Gastroesophageal sphincter (tissue), 4 donors: ENCODE results near the gene CTCFL. TPM values are rescaled to one million over a fixed set of nuclear protein-coding genes. Genes with fewer than 3 reads are reported as not detected.
"Not testable (repeated sequence)": the region's sequence is repeated elsewhere in the genome, so short reads cannot be mapped to it uniquely, and the experiment has no call there.

Experiments
- ATAC-seq: fragments of 150-250 bp; one replicate; pipeline ENCODE4 v1.9.1; 2016; ENCODE audit warnings: mild to moderate bottlenecking, moderate library complexity
- H3K27ac ChIP-seq, 4 donors: fragments of 200-600 bp; sonication (generic) in 3 of 4; 1 replicate in 3 of 4; 2 replicates in 1 of 4; pipeline ENCODE4 v1.5.1; 2016 to 2019
- H3K27me3 ChIP-seq: fragments of 200-600 bp; sonication (generic); one replicate; pipeline ENCODE4 v1.5.1; 2019
- H3K36me3 ChIP-seq, 2 donors: fragments of 200-600 bp; sonication (generic); one replicate each; pipeline ENCODE4 v1.5.1; 2019; ENCODE audit warnings: control low read depth in 1 of 2
- H3K4me1 ChIP-seq, 3 donors: fragments of 200-600 bp; sonication (generic); 1 replicate in 2 of 3; 2 replicates in 1 of 3; pipeline ENCODE4 v1.5.1; 2016 to 2019; ENCODE audit warnings: control low read depth in 2 of 3
- H3K4me3 ChIP-seq, 2 donors: fragments of 200-600 bp; sonication (generic); one replicate each; pipeline ENCODE4 v1.5.1; 2019; ENCODE audit warnings: mild to moderate bottlenecking in 1 of 2, moderate library complexity in 1 of 2
- H3K9me3 ChIP-seq, 3 donors: fragments of 200-600 bp; sonication (generic); one replicate each; pipeline ENCODE4 v1.5.1; 2017 to 2019; ENCODE audit warnings: control low read depth in 2 of 3
- CTCF ChIP-seq, 4 experiments: fragments of 200-600 bp in 2 of 4; fragments of 450-650 bp in 2 of 4; sonication (generic) in 1 of 4; IDR thresholded peaks; one replicate each; pipeline ENCODE4 v1.5.1; 2017 to 2019; ENCODE audit warnings: antibody characterized with exemption in 4 of 4, mild to moderate bottlenecking in 2 of 4, moderate library complexity in 2 of 4
- EP300 ChIP-seq: sonication (generic); formaldehyde crosslinking; IDR thresholded peaks from one replicate; pipeline ENCODE4 v1.6.1; 2017; ENCODE audit warnings: antibody characterized with exemption, mild to moderate bottlenecking
- POLR2A ChIP-seq, 2 donors: fragments of 450-650 bp; IDR thresholded peaks; one replicate each; pipeline ENCODE4 v1.6.1; 2017; ENCODE audit warnings: antibody characterized with exemption in 2 of 2, mild to moderate bottlenecking in 2 of 2, moderate library complexity in 1 of 2
- POLR2AphosphoS5 ChIP-seq: sonication (generic); formaldehyde crosslinking; IDR thresholded peaks from one replicate; pipeline ENCODE4 v1.6.1; 2017; ENCODE audit warnings: antibody characterized with exemption
- WGBS, 2 donors: methylation state at CpG; one replicate each; pipeline ENCODE4 v1.1.5; 2018; ENCODE audit warnings: low coverage in 1 of 2; 5-methylcytosine and 5-hydroxymethylcytosine counted together
- total RNA-seq, 4 donors: library from RNA; depleted of rRNA; stranded (reverse); fragments of >200 nt; gene quantifications; one replicate each; pipeline ENCODE4 v1.1.0, GENCODE V29; 2016

The CTCFL gene
- total RNA-seq, 4 donors from 2014 or later = not detected

- no peak for TF ChIP-seq CTCF (IDR thresholded peaks at IDR 0.05)
- no peak for TF ChIP-seq POLR2AphosphoS5
- TF ChIP-seq POLR2A (IDR thresholded peaks at IDR 0.05) = no peak
- no peak for TF ChIP-seq EP300
- Histone ChIP-seq H3K4me1 (peaks cover 0 to 11% (median 0%) of the 10 kb centered on the region in 3 donors), H3K9me3 (no peaks in the 10 kb centered on the region), H3K36me3 (no peaks in the 10 kb centered on the region), H3K27ac (no peak overlapping the region), H3K4me3 (no peak overlapping the region), H3K27me3 (no peaks in the 10 kb centered on the region)
- no peak for ATAC-seq
- 79 to 100% methylated on average over 3 to 5 of the region's 5 CpGs for WGBS, 2 donors
Observed at GRCh38 chr20:57517904-57518303, 7.0 kb downstream of the CTCFL start.

GRCh38 chr20:57514273-57514751 lies 10.6 kb downstream of the CTCFL start:
- Histone ChIP-seq H3K4me3 (no peak overlapping the region), H3K36me3 (no peaks in the 10 kb centered on the region), H3K9me3 (no peaks in the 10 kb centered on the region), H3K27ac (peak overlapping the region in 1 of 4 donors; percentile 46), H3K27me3 (no peaks in the 10 kb centered on the region), H3K4me1 (peaks cover 0 to 11% (median 0%) of the 10 kb centered on the region in 3 donors)
- WGBS, 2 donors = 25 to 35% methylated on average over 2 to 9 of the region's 17 CpGs
- peak; percentile 91 for ATAC-seq
- TF ChIP-seq CTCF (IDR thresholded peaks at IDR 0.05) = peak; percentile 69 to 92 (median 90)
- TF ChIP-seq EP300 = no peak

DNA sequence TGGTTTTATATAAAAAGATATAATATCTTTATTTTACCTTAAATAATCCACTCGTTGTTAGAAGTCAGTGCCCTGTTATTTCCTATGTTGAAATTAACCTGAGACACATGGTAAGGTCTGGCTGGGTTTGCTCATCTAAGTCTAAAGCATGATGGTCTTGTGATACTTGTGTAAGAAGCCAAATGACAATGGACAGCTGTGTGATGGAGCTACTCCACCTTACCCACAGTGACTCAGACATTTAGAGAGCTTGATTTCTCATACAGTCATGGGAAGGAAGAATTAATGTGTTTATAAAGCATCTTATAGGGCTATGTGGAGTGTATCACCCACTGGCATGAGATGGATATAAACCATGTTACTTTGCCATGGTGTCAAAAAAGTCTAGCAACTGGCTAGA lies 11.7 kb downstream of the CTCFL start:
- Histone ChIP-seq H3K36me3 (no peaks in the 10 kb centered on the region), H3K4me1 (peaks cover 0 to 11% (median 0%) of the 10 kb centered on the region in 3 donors), H3K9me3 (no peaks in the 10 kb centered on the region), H3K27me3 (no peaks in the 10 kb centered on the region), H3K4me3 (no peak overlapping the region), H3K27ac (no peak overlapping the region)
- 88 to 100% methylated on average over 1 of the region's 1 CpG for WGBS, 2 donors
- TF ChIP-seq CTCF (IDR thresholded peaks at IDR 0.05) (no peak), POLR2A (IDR thresholded peaks at IDR 0.05) (no peak), EP300 (no peak), POLR2AphosphoS5 (no peak)
- no peak for ATAC-seq

DNA sequence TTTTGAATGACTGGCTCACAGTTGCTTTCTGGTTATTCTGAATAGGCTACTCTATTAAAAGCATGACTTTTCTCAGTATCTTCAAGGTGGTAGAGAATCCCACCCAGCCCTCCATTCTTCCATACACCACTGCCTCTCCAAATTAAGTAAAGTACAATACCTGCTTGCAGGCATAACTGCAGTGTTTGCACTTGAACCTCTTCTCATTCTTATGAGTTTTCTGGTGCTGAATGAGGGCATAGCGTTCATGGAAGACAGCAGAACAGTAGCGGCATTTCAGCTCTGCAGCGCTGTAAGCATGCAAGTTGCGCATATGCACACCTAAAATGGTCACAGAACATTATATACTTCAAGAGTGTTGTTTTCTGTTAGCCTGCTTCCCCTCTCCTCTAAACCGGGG lies 12.5 kb downstream of the CTCFL start:
- H3K27me3 ChIP-seq = no peaks in the 10 kb centered on the region
- H3K4me3 ChIP-seq = no peak overlapping the region
- TF ChIP-seq POLR2A (IDR thresholded peaks at IDR 0.05) (no peak), CTCF (IDR thresholded peaks at IDR 0.05) (no peak), POLR2AphosphoS5 (no peak), EP300 (no peak)
- WGBS, 2 donors = 64 to 80% methylated on average over 2 to 5 of the region's 5 CpGs
- H3K9me3 ChIP-seq = no peaks in the 10 kb centered on the region
- no peak for ATAC-seq
- no peak overlapping the region for H3K27ac ChIP-seq
- no peaks in the 10 kb centered on the region for H3K36me3 ChIP-seq
- H3K4me1 ChIP-seq = peaks cover 0 to 11% (median 0%) of the 10 kb centered on the region in 3 donors

GRCh38 chr20:57511709-57512108 lies 13.2 kb downstream of the CTCFL start:
- not testable (repeated sequence) for H3K27me3 ChIP-seq, H3K27ac ChIP-seq, H3K9me3 ChIP-seq, ATAC-seq, H3K4me3 ChIP-seq, H3K36me3 ChIP-seq
- peaks cover 0 to 11% (median 0%) of the 10 kb centered on the region in 3 donors for H3K4me1 ChIP-seq
- 85 to 100% methylated on average over 2 to 6 of the region's 7 CpGs for WGBS, 2 donors
